Dermis blood vessel endothelial cell (primary cell): ENCODE results near the gene CDCA7. TPM values are rescaled to one million over a fixed set of nuclear protein-coding genes. Genes with fewer than 3 reads are reported as not detected.
"Not testable (repeated sequence)": the region's sequence is repeated elsewhere in the genome, so short reads cannot be mapped to it uniquely, and the experiment has no call there.

ENCODE experiments used
- DNase-seq: peaks from one replicate; pipeline ENCODE4 v3.0.0; 2010
- total RNA-seq: library from RNA; depleted of rRNA; stranded (reverse); fragments of >200 nt; gene quantifications from 2 replicates; pipeline ENCODE4 v1.2.3, GENCODE V29; 2014

Gene CDCA7
- total RNA-seq, 1 donor from 2014 or later = 5.4 TPM

GRCh38 chr2:173404841-173405750 is 50.4 kb downstream of the CDCA7 start:
- no peak for DNase-seq

DNA sequence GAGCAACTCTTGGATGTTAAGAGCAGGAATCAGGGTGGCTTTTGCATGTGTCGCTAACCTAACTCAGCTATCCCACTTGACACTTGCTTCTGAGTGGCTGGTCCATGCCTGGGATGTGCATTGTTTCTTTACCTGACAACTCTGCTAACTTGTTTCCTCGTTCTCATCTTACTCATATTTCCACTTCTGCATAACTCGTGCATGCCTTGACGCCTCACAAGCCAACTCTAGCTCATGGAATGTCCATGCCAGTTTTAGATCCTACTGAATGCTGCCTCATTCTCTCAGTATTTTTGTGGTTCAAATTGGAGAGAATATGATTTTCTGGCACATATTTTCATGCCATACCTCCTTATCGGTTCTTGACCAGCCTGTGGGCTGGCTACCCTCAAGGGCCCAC is 52.5 kb downstream of the CDCA7 start:
- DNase-seq = no peak

DNA sequence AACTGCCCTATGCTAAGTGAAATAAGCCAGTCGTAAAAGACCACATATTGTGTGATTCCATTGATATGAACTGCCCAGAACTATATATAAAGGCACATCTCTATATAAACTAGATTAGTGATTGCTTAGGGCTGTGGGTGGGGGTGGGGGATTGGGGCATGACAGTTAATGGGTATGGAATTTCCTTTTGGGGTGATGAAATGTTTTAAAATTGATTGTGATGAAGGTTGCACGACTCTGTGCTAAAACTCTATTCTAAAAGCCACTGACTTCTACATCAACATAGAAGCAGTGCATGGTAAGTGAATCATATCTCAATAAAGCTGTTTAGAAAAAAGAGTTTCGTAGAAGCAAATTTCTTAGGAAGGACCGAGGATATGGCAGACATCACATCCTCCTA is 53.0 kb downstream of the CDCA7 start:
- no peak for DNase-seq

DNA sequence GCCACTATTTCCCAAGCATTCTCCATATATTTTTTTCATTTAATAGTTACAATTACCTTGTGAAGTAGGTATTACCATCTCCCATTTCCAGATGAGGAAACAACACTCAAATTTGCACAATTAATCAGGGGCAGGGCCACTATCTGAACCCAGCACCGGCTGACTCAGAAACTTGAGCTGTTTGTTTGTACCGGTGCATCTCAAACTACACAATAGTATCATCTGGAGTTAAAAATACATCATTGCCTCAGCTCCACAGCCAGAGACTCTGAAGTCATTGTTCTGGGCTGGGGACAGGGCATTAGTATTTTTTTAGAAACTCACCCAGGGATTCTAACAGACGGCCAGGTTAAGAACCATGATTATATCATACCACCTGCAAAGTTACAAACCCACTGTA is 55.9 kb downstream of the CDCA7 start:
- no peak for DNase-seq

DNA sequence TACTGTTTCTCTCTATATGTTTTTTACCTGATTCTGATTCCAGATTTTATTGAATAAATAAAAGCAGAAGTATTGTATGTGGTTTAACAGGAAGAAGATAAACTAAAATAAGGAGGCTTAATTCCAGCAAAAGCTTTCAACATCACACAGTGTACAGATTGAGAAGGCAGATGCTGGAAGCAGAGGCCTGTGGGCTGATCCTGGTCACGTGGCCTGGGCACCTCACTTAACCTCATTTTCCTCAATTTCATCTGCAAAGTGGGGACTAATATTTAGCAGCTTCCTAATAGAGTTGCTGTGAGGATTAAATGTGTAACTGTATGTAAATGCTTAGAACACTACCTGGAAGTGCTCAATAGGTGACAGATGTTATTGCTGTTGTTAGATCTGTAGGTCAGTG is 58.0 kb downstream of the CDCA7 start:
- DNase-seq = no peak

DNA sequence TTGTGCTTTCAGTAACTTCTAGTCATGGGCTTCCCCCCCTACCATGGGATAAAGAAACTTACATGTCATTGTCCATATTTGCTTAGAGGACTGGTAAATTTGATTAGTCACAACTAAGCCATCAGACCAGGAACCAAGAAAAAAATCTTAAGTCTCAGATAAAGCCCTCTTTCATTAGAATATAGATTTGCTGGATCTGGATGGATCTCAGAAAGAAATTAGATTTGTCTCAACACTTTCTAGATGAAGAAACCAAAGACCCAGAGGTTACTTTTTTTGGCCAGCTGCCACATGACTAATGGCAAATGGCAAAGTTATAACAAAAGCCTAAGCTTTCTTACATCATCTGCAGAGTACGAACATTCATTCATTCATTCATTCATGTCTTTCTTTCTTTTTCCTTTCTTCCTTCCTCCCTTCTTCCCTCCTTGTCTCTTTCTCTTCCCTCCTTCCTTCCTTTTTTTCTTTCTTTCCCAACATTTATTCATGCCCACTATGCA is 60.2 kb downstream of the CDCA7 start:
- peak; percentile 45 for DNase-seq

GRCh38 chr2:173415431-173416381 is 61.0 kb downstream of the CDCA7 start:
- DNase-seq = no peak

DNA sequence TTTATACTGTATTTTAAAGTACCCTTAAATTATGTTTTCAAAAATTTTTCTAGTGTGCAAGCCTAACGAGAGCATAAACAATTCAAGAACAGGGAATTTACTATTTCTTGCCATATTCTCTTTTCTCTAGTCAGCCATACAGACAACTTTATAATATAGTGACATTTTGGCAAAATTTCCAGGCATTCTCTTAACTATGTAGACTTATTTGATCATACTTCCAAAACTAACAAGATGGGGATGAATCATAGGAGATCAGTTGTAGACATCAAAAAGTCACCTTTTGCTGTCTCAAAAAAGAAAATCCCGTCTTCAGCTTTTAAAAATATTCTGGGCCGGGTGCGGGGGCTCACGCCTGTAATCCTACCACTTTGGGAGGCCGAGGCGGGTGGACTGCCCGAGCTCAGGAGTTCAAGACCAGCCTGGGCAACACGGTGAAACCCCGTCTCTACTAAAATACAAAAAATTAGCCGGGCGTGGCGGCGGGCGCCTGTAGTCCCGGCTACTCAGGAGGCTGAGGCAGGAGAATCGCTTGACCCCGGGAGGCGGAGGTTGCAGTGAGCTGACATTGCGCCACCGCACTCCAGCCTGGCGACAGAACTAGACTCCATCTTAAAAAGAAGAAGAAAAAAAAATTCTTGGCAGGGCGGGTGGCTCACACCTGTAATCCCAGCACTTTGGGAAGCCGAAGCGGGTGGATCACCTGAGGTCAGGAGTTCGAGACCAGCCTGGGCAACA is 61.9 kb downstream of the CDCA7 start:
- not testable (repeated sequence) for DNase-seq

DNA sequence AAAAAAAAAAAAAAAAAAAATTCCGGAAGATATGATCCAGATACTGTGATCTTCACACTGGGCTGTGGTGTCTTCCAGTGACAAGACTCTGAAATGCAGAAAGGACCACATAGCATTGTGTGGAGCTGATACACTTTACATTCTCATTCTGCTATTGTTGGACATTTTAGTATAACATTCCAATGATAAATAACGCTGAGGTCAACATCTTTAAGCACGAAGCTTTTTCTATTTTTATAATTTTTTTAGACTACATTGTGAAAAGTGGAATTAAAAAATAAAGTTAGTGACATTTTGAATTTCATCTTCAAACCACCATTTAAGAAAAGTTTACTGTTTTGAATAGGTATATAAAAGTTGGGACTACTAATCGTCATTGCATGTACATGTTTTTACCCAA is 62.7 kb downstream of the CDCA7 start:
- no peak for DNase-seq

- DNase-seq = no peak
Measured at GRCh38 chr2:173417802-173418201, 63.1 kb downstream of the CDCA7 start.
